Ishikawa (cell line): ENCODE results near the gene DOC2A.

Experiments
- CEBPB ChIP-seq: IDR thresholded peaks from 2 replicates; pipeline ENCODE4 v1.6.1; 2012
- CREB1 ChIP-seq: IDR thresholded peaks from 2 replicates; pipeline ENCODE4 v1.6.1; 2012; ENCODE audit warnings: low read depth
- EGR1 ChIP-seq: IDR thresholded peaks from 2 replicates; pipeline ENCODE4 v1.6.1; 2012
- EP300 ChIP-seq: IDR thresholded peaks from 2 replicates; pipeline ENCODE4 v1.6.1; 2012; ENCODE audit warnings: borderline replicate concordance
- MAX ChIP-seq: IDR thresholded peaks from 2 replicates; pipeline ENCODE4 v1.6.1; 2012
- NFIC ChIP-seq: IDR thresholded peaks from 2 replicates; pipeline ENCODE4 v1.6.1; 2012
- REST ChIP-seq: IDR thresholded peaks from 2 replicates; pipeline ENCODE4 v1.6.1; 2012; ENCODE audit warnings: low read depth, mild to moderate bottlenecking
- TAF1 ChIP-seq: IDR thresholded peaks from 2 replicates; pipeline ENCODE4 v1.6.1; 2012; ENCODE audit warnings: low read depth, mild to moderate bottlenecking
- TEAD4 ChIP-seq: IDR thresholded peaks from 2 replicates; pipeline ENCODE4 v1.6.1; 2012
- YY1 ChIP-seq: IDR thresholded peaks from 2 replicates; pipeline ENCODE4 v1.6.1; 2012; ENCODE audit warnings: low read depth
- ZBTB7A ChIP-seq: IDR thresholded peaks from 2 replicates; pipeline ENCODE4 v1.6.1; 2012; ENCODE audit warnings: low read depth

GRCh38 chr16:30017277-30017656 is 6.4 kb upstream of the DOC2A start:
- TF ChIP-seq YY1 (no peak), TEAD4 (no peak), MAX (no peak), TAF1 (no peak), REST (no peak), ZBTB7A (no peak), CREB1 (no peak), CEBPB (no peak), EP300 (no peak), NFIC (no peak), EGR1 (no peak)
